Neural progenitor cell (in vitro differentiated cells): Measurements from ENCODE around the gene CBR3. TPM values are rescaled to one million over a fixed set of nuclear protein-coding genes. Genes with fewer than 3 reads are reported as not detected.

Experiments
- DNase-seq: peaks from one replicate; pipeline ENCODE4 v3.0.0-alpha.2; 2016; ENCODE audit warnings: low spot score
- H2AFZ ChIP-seq: fragments of 200-600 bp; sonication (generic); replicated peaks from 2 replicates; pipeline ENCODE4 v1.6.1; 2016; ENCODE audit warnings: antibody characterized with exemption
- H3F3A ChIP-seq: fragments of 200-600 bp; sonication (generic); 2 replicates; pipeline ENCODE4 v1.6.1; 2016; ENCODE audit warnings: antibody characterized with exemption, low read depth
- H3K27ac ChIP-seq: fragments of 200-600 bp; sonication (generic); 2 replicates; pipeline ENCODE4 v1.5.1; 2016; ENCODE audit warnings: mild to moderate bottlenecking
- H3K27me3 ChIP-seq: fragments of 200-600 bp; sonication (generic); 2 replicates; pipeline ENCODE4 v1.6.1; 2016; ENCODE audit warnings: mild to moderate bottlenecking, moderate library complexity
- H3K36me3 ChIP-seq: fragments of 200-600 bp; sonication (generic); 2 replicates; pipeline ENCODE4 v1.5.1; 2016
- H3K4me1 ChIP-seq: fragments of 200-600 bp; sonication (generic); 2 replicates; pipeline ENCODE4 v1.6.1; 2016; ENCODE audit warnings: mixed run types
- H3K4me2 ChIP-seq: fragments of 200-600 bp; sonication (generic); 2 replicates; pipeline ENCODE4 v1.6.1; 2016
- H3K4me3 ChIP-seq: fragments of 200-600 bp; sonication (generic); 2 replicates; pipeline ENCODE4 v1.5.1; 2016
- H3K79me2 ChIP-seq: fragments of 200-600 bp; sonication (generic); 2 replicates; pipeline ENCODE4 v1.6.1; 2016; ENCODE audit warnings: low read depth
- H3K9ac ChIP-seq: fragments of 200-600 bp; sonication (generic); 2 replicates; pipeline ENCODE4 v1.6.1; 2016
- H3K9me3 ChIP-seq: fragments of 200-600 bp; sonication (generic); 2 replicates; pipeline ENCODE4 v1.5.1; 2016; ENCODE audit warnings: low read depth
- H4K20me1 ChIP-seq: fragments of 200-600 bp; sonication (generic); 2 replicates; pipeline ENCODE4 v1.6.1; 2016; ENCODE audit warnings: low read depth
- H3K27ac Mint-ChIP-seq: 3 replicates; pipeline ENCODE4 v1.8.0; 2021; ENCODE audit warnings: mixed read lengths
- H3K27me3 Mint-ChIP-seq: 2 replicates; pipeline ENCODE4 v1.8.0; 2022; ENCODE audit warnings: low read depth, mild to moderate bottlenecking, inconsistent platforms, moderate library complexity, mixed read lengths; ENCODE audit not compliant: insufficient read depth
- H3K36me3 Mint-ChIP-seq: 3 replicates; pipeline ENCODE4 v1.8.0; 2021; ENCODE audit warnings: mixed read lengths
- H3K4me1 Mint-ChIP-seq: 3 replicates; pipeline ENCODE4 v1.8.0; 2021; ENCODE audit warnings: mixed read lengths
- H3K4me3 Mint-ChIP-seq: 3 replicates; pipeline ENCODE4 v1.8.0; 2021; ENCODE audit warnings: mild to moderate bottlenecking, moderate library complexity, mixed read lengths
- H3K9me3 Mint-ChIP-seq: 3 replicates; pipeline ENCODE4 v1.8.0; 2020; ENCODE audit warnings: mixed read lengths
- CTCF ChIP-seq: fragments of 200-600 bp; sonication (generic); IDR thresholded peaks from 2 replicates; pipeline ENCODE4 v1.5.1; 2017; ENCODE audit warnings: antibody characterized with exemption, mild to moderate bottlenecking
- EZH2 ChIP-seq: fragments of 200-600 bp; sonication (generic); IDR thresholded peaks from 2 replicates; pipeline ENCODE4 v1.6.1; 2017; ENCODE audit warnings: antibody characterized with exemption, mild to moderate bottlenecking, moderate library complexity
- EZH2phosphoT487 ChIP-seq: fragments of 200-600 bp; sonication (generic); IDR thresholded peaks from 2 replicates; pipeline ENCODE4 v1.6.1; 2017; ENCODE audit warnings: antibody characterized with exemption
- total RNA-seq: library from RNA; depleted of rRNA; stranded (reverse); fragments of >200 nt; gene quantifications from 2 replicates; pipeline ENCODE4 v1.2.3, GENCODE V29; 2015; ENCODE audit warnings: low replicate concordance

The CBR3 gene
- total RNA-seq, 1 donor from 2014 or later: not detected

DNA sequence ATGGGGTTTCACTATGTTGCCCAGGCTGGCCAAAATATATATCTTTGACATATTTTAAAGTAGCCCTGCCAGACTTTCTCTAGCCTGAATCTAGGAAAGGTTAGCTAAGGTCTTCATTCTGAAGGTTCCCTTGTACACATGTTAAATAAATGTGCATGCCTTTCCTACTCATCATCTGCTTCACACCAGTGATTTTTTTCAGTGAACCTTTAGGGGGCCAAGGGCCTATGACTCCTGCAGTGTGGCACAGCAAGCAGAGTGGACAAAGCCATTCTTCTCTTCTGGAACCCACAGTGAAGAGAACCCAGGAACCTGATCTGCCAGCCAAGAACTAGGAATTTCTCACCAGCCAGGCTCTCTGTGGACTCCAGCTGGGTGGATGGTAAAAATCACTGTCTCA lies 42.2 kb upstream of the CBR3 start:
- peaks cover 7% of the 10 kb centered on the region for H3K27me3 Mint-ChIP-seq
- no peaks in the 10 kb centered on the region for H3K9me3 ChIP-seq
- H3K36me3 ChIP-seq: no peaks in the 10 kb centered on the region
- peaks cover 8% of the 10 kb centered on the region for H3K4me1 Mint-ChIP-seq
- no peak overlapping the region for H3K9ac ChIP-seq
- no peak overlapping the region for H3K4me3 Mint-ChIP-seq
- H4K20me1 ChIP-seq: no peaks in the 10 kb centered on the region
- H3K27ac Mint-ChIP-seq: no peak overlapping the region
- no peak for DNase-seq
- no peaks in the 10 kb centered on the region for H3K36me3 Mint-ChIP-seq
- H2AFZ ChIP-seq: no peak overlapping the region
- no peaks in the 10 kb centered on the region for H3K79me2 ChIP-seq
- H3K4me3 ChIP-seq: no peak overlapping the region
- H3F3A ChIP-seq: peaks cover 15% of the 10 kb centered on the region
- H3K27me3 ChIP-seq: no peaks in the 10 kb centered on the region
- no peak overlapping the region for H3K4me2 ChIP-seq
- H3K27ac ChIP-seq: no peak overlapping the region
- peaks cover 14% of the 10 kb centered on the region for H3K4me1 ChIP-seq
- peaks cover 16% of the 10 kb centered on the region for H3K9me3 Mint-ChIP-seq
- TF ChIP-seq EZH2: no peak
- TF ChIP-seq EZH2phosphoT487: no peak
- no peak for TF ChIP-seq CTCF

- Histone ChIP-seq H3K9ac (no peak overlapping the region), H3K9me3 (no peaks in the 10 kb centered on the region), H3K36me3 (no peaks in the 10 kb centered on the region), H3K4me1 (peaks cover 15% of the 10 kb centered on the region), H4K20me1 (no peaks in the 10 kb centered on the region), H3K79me2 (no peaks in the 10 kb centered on the region), H3F3A (peaks cover 17% of the 10 kb centered on the region), H3K27ac (no peak overlapping the region), H3K27me3 (no peaks in the 10 kb centered on the region), H2AFZ (no peak overlapping the region), H3K4me3 (no peak overlapping the region), H3K4me2 (no peak overlapping the region)
- Mint-ChIP-seq H3K4me1 (peaks cover 8% of the 10 kb centered on the region), H3K9me3 (peaks cover 16% of the 10 kb centered on the region), H3K27me3 (peaks cover 7% of the 10 kb centered on the region), H3K27ac (no peak overlapping the region), H3K4me3 (no peak overlapping the region), H3K36me3 (no peaks in the 10 kb centered on the region)
- no peak for TF ChIP-seq EZH2phosphoT487
- no peak for TF ChIP-seq EZH2
- no peak for TF ChIP-seq CTCF
- DNase-seq: no peak
Observed at GRCh38 chr21:36093512-36093911, 41.4 kb upstream of the CBR3 start.

- H4K20me1 ChIP-seq: no peaks in the 10 kb centered on the region
- peak overlapping the region; percentile 77 for H3K27ac ChIP-seq
- Mint-ChIP-seq H3K27ac (no peak overlapping the region), H3K27me3 (peaks cover 9% of the 10 kb centered on the region), H3K4me1 (peaks cover 17% of the 10 kb centered on the region), H3K9me3 (peaks cover 16% of the 10 kb centered on the region), H3K4me3 (no peak overlapping the region), H3K36me3 (no peaks in the 10 kb centered on the region)
- no peaks in the 10 kb centered on the region for H3K27me3 ChIP-seq
- H3K4me1 ChIP-seq: peaks cover 20% of the 10 kb centered on the region
- no peak overlapping the region for H3K9ac ChIP-seq
- H3K79me2 ChIP-seq: no peaks in the 10 kb centered on the region
- no peaks in the 10 kb centered on the region for H3K36me3 ChIP-seq
- TF ChIP-seq CTCF (no peak), EZH2phosphoT487 (no peak)
- no peaks in the 10 kb centered on the region for H3K9me3 ChIP-seq
- peak overlapping the region; percentile 51 for H2AFZ ChIP-seq
- no peak overlapping the region for H3K4me2 ChIP-seq
- peaks cover 17% of the 10 kb centered on the region for H3F3A ChIP-seq
- no peak overlapping the region for H3K4me3 ChIP-seq
- DNase-seq: peak; percentile 20
Observed at GRCh38 chr21:36096398-36097290, 38.2 kb upstream of the CBR3 start.
